IPS DF 19.7 (cell line): Measurements from ENCODE around the gene SOX2.
"Not testable (repeated sequence)": the region's sequence is repeated elsewhere in the genome, so short reads cannot be mapped to it uniquely, and the experiment has no call there.

Experiments
- DNase-seq: peaks from one replicate; pipeline ENCODE4 v3.0.0-alpha.2; 2013; ENCODE audit warnings: low read depth, low spot score

SOX2 gene

GRCh38 chr3:181757694-181758306 is 46.1 kb downstream of the SOX2 start:
- no peak for DNase-seq

- DNase-seq: no peak
Observed at GRCh38 chr3:181761906-181762305, 50.2 kb downstream of the SOX2 start.

DNA sequence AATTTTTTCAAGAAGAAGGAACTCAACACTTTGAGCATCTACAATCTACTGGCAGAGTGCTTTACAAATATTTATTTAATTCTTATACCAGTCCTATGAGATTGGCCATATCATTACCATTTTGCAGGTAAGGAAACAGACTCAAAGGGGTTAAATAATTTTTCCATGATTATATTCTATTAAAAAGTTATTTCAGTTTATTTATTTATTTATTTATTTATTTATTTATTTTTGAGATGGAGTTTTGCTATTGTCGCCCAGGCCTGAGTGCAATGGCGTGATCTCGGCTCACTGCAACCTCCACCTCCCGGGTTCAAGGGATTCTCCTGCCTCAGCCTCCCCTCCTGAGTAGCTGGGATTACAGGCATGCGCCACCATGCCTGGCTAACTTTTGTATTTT is 52.3 kb downstream of the SOX2 start:
- not testable (repeated sequence) for DNase-seq
